HG02973 (cell line): ENCODE data around the gene SPATA33.

Experiments
- ATAC-seq: cut with Tn5 transposase; IDR thresholded peaks from one replicate; pipeline ENCODE4 v1.9.1; 2021; ENCODE audit warnings: moderate library complexity; ENCODE audit not compliant: unreplicated experiment

The SPATA33 gene

DNA sequence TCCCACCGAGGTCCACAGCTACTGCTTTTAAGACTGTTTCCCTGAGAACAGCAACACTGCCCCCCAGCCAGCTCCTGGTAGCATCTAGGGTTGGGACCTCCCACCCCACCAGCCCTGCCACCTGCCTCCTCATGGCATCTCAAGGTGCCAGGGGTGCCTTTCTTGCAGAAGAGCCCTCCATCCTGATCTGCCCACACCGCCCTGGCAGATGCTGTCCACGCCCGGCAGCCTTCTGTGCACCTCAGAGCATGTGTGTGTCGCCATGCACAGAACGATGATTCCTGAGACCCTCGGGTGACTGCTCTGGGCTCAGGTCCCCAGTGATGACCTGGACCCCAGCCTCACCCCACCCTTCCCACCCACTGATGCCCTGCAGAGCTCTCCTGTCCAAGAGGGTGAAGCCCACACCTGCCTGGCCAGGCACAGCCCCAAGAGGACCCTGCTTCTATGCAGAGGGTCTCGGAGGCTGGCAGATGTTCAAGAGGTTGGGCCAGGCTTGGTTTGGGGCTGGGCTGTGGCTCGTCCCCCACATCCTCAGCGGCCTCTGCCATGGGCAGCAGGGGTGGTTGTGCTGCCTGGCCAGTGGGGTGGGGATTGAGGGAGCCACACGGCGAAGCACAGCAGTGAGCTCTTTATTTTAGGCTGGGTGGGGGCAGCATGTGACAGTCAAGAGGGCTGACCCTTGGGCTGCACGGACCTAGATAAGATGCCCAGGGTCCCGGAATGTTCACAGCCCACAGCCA, 49.1 kb downstream of the SPATA33 start:
- ATAC-seq: no peak

DNA sequence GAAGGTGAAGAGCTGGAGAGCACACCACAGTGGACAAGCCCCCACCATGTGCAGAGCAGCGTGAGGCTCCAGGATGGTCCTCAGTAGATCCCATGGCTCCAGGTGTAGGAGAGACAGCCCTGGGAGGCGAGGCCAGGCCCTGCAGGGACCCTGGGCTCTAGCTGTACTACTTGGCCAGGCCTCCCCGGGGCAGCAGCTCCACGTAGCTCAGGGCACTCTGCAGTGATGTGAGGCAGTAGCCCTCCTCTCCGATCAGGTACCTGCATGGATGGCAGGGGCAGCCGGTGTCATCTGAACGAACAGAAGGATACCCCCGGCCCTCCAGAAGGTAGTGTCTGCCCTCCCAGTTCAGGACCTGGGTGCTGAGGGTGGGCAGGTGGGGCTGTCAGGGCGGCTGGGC, 50.1 kb downstream of the SPATA33 start:
- no peak for ATAC-seq

DNA sequence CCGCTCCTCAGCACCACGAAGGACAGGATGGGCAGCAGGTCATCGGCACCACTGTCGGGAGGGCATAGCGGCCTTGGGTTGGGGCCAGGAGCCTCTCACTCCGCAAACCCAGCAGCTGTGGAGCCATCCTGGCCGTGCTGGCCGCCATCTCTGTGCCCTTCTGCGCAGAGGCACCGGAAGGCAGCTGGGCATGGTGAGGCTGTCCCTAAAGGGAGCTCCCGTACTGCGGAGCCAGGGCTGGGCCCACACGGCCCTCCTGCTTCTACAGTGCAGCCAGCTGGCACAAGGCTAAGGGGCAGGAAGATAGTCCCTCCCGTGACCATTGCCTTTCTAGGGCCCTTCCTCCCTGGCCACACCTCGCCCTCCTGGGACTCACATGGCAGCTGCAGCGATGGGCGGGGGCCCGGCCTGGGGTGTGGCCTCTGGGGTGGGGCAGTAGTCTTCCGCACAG, 50.9 kb downstream of the SPATA33 start:
- ATAC-seq: no peak

DNA sequence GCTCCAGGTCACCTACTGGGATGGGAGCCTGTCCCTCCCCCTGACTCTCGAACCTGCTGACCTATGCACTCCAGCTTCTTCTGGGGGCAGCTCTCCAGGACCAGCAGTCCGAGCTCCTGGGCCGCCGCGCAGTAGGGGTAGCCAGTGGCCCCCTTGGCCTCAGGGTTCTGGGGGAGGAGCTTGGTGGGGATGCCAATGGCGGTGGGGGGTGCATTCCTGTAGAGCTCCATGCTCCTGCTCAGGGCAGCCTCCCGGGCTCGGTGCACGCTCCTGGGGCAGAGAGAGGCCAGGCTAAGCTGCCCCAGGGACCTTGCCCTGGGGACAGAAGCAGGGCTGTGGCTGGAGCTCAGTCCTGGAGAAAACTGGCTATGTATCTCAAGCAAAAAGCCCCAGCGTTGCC, 51.5 kb downstream of the SPATA33 start:
- ATAC-seq: no peak

DNA sequence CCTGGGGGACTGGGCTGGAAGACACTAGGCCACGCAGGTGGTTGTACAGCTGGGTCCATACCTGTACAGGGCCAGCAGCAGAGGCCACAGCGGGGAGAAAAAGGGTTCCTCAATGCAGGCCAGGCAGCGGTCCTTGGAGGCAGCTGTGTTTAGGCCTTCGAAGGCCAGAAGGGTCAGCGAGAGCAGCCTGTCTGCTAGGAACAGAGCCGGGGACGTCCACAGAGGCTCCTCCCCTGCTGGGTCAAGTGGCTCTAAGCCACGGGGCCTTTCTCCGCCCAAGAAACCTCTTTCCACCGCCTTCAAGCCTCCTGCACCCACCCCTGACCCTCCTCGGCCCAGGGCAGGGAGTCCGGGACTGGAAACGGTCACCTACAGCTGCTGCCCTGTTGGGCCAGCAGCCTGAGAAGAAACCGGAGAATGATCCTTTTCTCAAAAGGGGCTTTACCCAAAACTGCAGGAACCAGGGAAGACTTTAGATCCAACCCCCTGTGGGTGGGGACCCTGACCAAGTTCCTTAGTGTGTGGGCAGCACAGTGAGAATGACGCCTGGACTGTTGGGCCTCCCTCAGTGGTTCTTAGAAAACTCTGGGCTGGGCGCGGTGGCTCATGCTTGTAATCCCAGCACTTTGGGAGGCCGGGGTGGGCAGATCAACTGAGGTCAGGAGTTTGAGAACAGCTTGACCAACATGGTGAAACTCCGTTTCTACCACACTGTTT, 52.2 kb downstream of the SPATA33 start:
- no peak for ATAC-seq

DNA sequence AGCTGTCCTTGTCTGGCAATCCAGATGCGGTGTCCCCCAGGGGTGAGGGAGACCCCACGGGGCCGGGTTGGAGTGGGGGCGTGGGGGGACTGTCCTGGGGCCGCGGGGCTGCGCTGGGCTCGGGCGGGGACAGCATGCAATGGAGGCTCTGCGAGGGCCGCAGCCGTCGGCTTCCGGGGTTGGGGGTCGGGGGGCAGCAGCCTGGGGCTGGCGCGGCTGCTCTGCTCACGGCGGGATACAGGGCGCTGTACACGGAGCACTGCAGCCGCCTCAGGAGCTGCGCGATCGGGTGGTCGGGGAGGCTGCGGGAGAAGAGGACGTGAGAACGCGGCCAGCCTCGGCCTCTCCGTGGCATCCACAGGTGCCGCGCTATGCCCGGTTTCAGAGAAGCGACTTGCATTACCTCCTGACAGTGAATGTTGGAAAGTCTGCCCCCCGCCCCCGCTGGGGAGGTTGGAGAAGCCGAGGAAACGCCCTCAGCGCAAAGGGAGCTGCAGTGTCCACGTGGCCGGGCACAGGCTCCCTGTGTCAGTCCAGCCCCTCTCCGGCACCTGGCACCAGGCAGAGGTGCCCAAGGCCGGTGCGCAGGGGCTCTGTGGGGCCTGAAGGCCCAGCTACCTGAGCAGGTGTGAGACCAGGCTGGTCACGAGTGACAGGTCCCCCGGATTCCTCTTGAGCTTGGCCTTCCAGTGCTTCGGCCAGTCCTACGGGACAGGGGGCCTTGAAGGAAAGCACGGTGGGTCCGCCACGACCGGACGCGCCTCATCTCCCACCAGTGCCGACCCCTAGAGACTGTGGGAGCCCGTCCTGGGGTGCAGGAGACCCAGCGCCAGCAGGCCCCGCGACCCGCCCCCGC, 53.3 kb downstream of the SPATA33 start:
- no peak for ATAC-seq

DNA sequence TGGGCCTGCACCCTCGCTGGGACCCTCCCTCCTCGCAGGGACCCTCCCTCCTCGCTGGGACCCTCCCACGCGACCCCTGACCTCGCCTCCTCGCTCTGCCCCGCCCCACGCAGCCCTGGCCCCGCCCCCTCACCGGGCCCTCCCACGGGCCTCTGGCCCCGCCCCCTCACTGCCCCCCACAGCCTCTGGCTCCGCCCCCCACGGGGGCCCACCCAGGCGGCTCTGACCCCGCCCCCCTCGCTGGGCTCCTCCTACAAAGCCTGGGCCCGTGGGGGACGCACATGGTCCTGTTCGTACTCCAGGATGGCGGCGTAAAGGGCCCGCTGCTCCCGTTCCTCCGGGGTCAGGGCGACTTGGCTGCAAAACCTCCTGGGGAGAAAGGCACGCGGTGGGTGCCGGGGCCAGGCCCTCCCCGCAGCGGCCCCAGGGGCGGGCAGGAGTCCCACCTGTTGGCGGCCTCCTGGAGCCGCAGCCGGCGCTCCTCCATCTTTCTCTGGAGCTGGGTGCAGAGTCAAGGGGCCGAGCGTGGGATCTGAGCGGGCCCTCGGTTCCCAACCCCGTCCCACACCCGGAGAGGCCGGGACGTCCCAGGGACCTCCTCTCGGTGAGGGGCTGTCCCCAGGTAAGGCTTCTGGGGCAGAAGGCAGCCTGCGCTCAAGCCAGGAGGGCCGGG, 54.1 kb downstream of the SPATA33 start:
- peak; percentile 42 for ATAC-seq

DNA sequence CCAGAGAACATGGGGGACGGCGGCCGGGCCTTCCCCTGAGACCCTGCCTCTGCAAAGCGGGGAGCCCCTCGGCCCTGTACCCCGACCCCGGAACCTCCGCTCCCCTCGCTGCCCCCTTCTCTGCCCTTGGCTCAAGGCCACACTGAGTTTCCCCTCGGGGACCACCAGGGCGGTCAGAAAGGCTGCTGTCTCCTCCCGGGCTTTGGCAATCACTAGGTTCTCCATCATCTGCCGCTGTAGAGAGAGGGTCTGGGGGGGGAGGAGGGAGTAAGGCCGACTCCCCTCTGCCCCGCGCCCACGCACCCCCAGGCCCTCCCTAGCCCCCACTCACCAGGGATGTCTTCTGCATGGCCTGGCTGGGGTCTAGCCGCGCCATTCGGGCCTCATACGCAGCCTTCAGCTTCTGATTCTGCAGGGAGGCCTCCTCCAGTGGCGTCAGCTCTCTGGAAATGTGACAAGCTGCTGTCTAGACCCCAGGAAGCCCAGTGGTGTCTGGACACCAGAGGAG, 54.7 kb downstream of the SPATA33 start:
- ATAC-seq: no peak

DNA sequence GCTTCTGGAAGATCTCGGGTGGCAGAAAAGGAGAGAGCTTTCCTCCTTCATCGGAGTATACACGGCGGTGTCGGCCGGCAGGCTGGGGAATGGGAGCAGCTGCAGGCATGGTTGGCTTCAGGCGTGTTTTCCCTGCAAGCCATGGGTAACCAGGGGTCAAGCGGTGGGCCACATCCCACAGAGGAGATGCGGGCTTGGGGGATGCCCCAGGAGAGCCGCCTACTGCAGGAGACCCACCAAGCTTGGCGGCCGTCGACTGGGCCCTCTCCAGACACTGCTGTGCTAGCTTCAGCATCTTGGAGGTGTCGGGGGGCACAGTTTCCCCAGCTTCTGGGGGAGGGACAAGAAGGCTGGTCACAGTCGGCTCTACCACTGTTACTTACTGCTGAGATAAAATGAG, 58.9 kb downstream of the SPATA33 start:
- ATAC-seq: no peak

DNA sequence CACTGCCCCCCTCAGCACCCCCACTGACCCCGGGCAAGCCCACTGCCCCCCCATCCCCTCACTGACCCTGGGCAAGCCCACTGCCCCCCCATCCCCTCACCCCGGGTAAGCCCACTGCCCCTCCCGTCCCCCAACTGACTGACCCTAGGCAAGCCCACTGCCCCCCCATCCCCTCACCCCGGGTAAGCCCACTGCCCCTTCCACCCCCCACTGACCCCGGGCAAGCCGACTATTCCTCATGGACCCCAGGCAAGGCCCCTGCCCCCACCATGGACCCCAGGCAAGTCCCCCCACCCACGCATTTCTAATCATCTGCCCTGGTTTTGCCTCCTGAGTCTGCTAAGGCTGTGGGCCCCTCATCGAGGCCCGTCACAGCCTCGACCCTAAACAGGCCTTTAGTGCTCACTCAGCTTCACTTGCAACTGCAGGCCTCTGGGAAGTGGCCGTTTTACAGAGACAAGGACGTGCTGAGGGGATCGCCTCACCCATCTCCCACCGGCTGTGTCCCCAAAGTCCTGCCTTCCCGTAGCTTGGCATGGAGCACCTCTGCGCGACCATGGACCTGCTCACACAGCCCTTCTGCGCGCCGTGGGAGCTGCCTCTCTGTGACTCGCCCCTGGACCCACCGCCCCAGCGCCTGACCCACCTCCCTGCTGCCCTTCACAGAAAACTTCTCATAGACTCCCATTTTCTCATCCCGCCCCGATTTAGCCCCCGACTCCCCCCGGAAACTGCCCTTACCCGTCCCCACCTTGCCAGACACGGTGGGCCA, 59.5 kb downstream of the SPATA33 start:
- no peak for ATAC-seq

DNA sequence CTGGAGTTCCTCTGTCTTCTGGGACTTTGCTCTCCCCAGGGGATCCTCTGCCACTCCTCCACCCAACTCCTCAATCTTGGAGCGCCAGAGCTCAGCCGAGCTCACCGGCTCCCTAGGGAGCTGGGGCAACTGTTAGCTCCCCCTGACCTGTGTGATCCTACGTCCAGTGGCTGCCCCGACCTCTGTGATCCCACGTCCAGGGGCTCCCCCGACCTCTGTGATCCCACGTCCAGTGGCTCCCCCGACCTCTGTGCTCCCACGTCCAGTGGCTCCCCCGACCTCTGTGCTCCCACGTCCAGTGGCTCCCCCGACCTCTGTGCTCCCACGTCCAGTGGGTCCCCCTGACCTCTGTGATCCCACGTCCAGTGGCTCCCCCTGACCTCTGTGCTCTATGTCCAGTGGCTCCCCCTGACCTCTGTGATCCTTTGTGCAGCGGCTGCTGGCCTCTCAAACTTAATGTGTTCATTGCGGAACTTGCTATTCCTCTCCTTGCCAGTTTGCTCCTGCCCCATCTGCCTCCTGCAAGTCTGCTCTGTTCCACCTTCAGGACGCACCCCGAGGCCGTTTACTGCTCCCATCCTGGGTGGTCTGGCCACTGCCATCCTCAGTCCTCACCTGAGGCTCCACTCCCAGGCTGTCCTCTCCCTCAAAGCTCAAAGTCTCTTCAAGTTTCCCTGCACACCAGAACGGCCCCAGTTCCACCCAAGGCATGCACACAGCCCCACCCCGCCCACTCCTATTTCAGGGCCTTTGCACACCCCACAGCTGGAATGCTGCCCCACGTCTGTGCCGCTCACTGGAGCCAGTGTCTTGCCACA, 60.3 kb downstream of the SPATA33 start:
- no peak for ATAC-seq
